Measurements from ENCODE around the gene TBC1D4.
A peak's percentile ranks its signal among the peaks of the same experiment; 100 is the strongest.

TBC1D4 gene

GRCh38 chr13:75366380-75367280 lies 115.3 kb downstream of the TBC1D4 start:
- H3K9me3 Mint-ChIP-seq = no peaks in the 10 kb centered on the region
- no peak for TF ChIP-seq CTCF (IDR thresholded peaks at IDR 0.05; ENCODE audit: unreplicated experiment in 3 of 3)
- peak overlapping the region in 2 of 3 experiments; percentile 62 to 88 for H3K27ac Mint-ChIP-seq
- H3K36me3 Mint-ChIP-seq (ENCODE audit: low read depth) = no peaks in the 10 kb centered on the region
- no peaks in the 10 kb centered on the region for H3K27me3 Mint-ChIP-seq (ENCODE audit: low read depth)
- H3K4me1 Mint-ChIP-seq = peaks cover 37% of the 10 kb centered on the region
- peak overlapping the region in 1 of 3 experiments; percentile 52 for H3K4me3 Mint-ChIP-seq

- Mint-ChIP-seq H3K36me3 (ENCODE audit: low read depth) (no peaks in the 10 kb centered on the region), H3K4me3 (peak overlapping the region in 2 of 3 experiments; percentile 14 to 17), H3K9me3 (no peaks in the 10 kb centered on the region), H3K27ac (peak overlapping the region in 1 of 3 experiments; percentile 88), H3K4me1 (peaks cover 37% of the 10 kb centered on the region), H3K27me3 (ENCODE audit: low read depth) (no peaks in the 10 kb centered on the region)
- no peak for TF ChIP-seq CTCF (IDR thresholded peaks at IDR 0.05; ENCODE audit: unreplicated experiment in 3 of 3)
Observed at GRCh38 chr13:75365724-75366173, 116.2 kb downstream of the TBC1D4 start.

- TF ChIP-seq CTCF (IDR thresholded peaks at IDR 0.05; ENCODE audit: unreplicated experiment in 3 of 3) = no peak
- no peak overlapping the region for H3K4me3 Mint-ChIP-seq
- no peaks in the 10 kb centered on the region for H3K9me3 Mint-ChIP-seq
- H3K27me3 Mint-ChIP-seq (ENCODE audit: low read depth) = no peaks in the 10 kb centered on the region
- peaks cover 37% of the 10 kb centered on the region for H3K4me1 Mint-ChIP-seq
- H3K36me3 Mint-ChIP-seq (ENCODE audit: low read depth) = no peaks in the 10 kb centered on the region
- no peak overlapping the region for H3K27ac Mint-ChIP-seq
Observed at GRCh38 chr13:75364131-75364713, 117.7 kb downstream of the TBC1D4 start.

GRCh38 chr13:75363371-75363770 lies 118.6 kb downstream of the TBC1D4 start:
- H3K9me3 Mint-ChIP-seq = no peaks in the 10 kb centered on the region
- H3K36me3 Mint-ChIP-seq (ENCODE audit: low read depth) = no peaks in the 10 kb centered on the region
- peak overlapping the region in 1 of 3 experiments; percentile 8 for H3K4me3 Mint-ChIP-seq
- H3K4me1 Mint-ChIP-seq = peaks cover 30% of the 10 kb centered on the region
- TF ChIP-seq CTCF (IDR thresholded peaks at IDR 0.05; ENCODE audit: unreplicated experiment in 3 of 3) = no peak
- no peaks in the 10 kb centered on the region for H3K27me3 Mint-ChIP-seq (ENCODE audit: low read depth)
- peak overlapping the region; percentile 27 to 45 (median 42) for H3K27ac Mint-ChIP-seq

- Mint-ChIP-seq H3K27me3 (ENCODE audit: low read depth) (no peaks in the 10 kb centered on the region), H3K27ac (no peak overlapping the region), H3K36me3 (ENCODE audit: low read depth) (no peaks in the 10 kb centered on the region), H3K9me3 (no peaks in the 10 kb centered on the region), H3K4me3 (no peak overlapping the region), H3K4me1 (peaks cover 18% of the 10 kb centered on the region)
- no peak for TF ChIP-seq CTCF (IDR thresholded peaks at IDR 0.05; ENCODE audit: unreplicated experiment in 3 of 3)
Observed at GRCh38 chr13:75362026-75362425, 119.9 kb downstream of the TBC1D4 start.

Measured in nephron (organoid).